PC-3 (cell line): ENCODE results near the gene DGKI. TPM values are rescaled to one million over a fixed set of nuclear protein-coding genes. Genes with fewer than 3 reads are reported as not detected.
"Not testable (repeated sequence)": the region's sequence is repeated elsewhere in the genome, so short reads cannot be mapped to it uniquely, and the experiment has no call there.

Experiments
- ATAC-seq: fragments of 200-7000 bp; cut with Tn5 transposase; 2 replicates; pipeline ENCODE4 v1.9.1; 2020; ENCODE audit warnings: mild to moderate bottlenecking, moderate library complexity
- BruUV-seq: library from RNA; stranded (reverse); fragments of 400-500 nt; replicated peaks from 2 replicates; lab custom pipeline; 2021; lab: Mats Ljungman, UMichigan
- CTCF ChIA-PET: fragments of 300-600 bp; sonication (Branson Sonifier 250); formaldehyde crosslinking; loops from one replicate; lab custom pipeline; 2022; ENCODE audit warnings: antibody characterized with exemption; lab: Charles Lee
- POLR2A ChIA-PET: fragments of 300-600 bp; sonication (Branson Sonifier 250); formaldehyde crosslinking; loops from one replicate; lab custom pipeline; 2022; ENCODE audit warnings: antibody characterized with exemption; ENCODE audit not compliant: unreplicated experiment; lab: Charles Lee
- DNase-seq: peaks from one replicate; pipeline ENCODE4 v3.0.0-alpha.2; 2015
- H2AFZ ChIP-seq: fragments of 300-600 bp; sonication (generic); 2 replicates; pipeline ENCODE4 v1.6.0; 2016; ENCODE audit warnings: antibody characterized with exemption, low read length
- H3F3A ChIP-seq: fragments of 300-600 bp; sonication (generic); one replicate; pipeline ENCODE4 v1.6.0; 2017; ENCODE audit warnings: antibody characterized with exemption, low read length, control low read depth, mild to moderate bottlenecking; ENCODE audit not compliant: unreplicated experiment
- H3K27ac ChIP-seq: fragments of 300-600 bp; sonication (generic); 2 replicates; pipeline ENCODE4 v1.5.1; 2016; ENCODE audit warnings: mild to moderate bottlenecking, low read length
- H3K27me3 ChIP-seq: fragments of 300-600 bp; sonication (generic); 2 replicates; pipeline ENCODE4 v1.6.1; 2016; ENCODE audit warnings: low read length, mixed read lengths
- H3K36me3 ChIP-seq: fragments of 300-600 bp; sonication (generic); 2 replicates; pipeline ENCODE4 v1.6.1; 2016; ENCODE audit warnings: low read depth, mixed run types, low read length, mixed read lengths
- H3K4me1 ChIP-seq: fragments of 300-600 bp; sonication (generic); 2 replicates; pipeline ENCODE4 v1.5.1; 2016; ENCODE audit warnings: low read length; ENCODE audit not compliant: insufficient read depth
- H3K4me2 ChIP-seq: fragments of 300-600 bp; sonication (generic); 2 replicates; pipeline ENCODE4 v1.6.0; 2016; ENCODE audit warnings: low read length
- H3K4me3 ChIP-seq: fragments of 300-600 bp; sonication (generic); 2 replicates; pipeline ENCODE4 v1.5.1; 2016; ENCODE audit warnings: mild to moderate bottlenecking, low read length, mixed read lengths
- H3K79me2 ChIP-seq: fragments of 300-600 bp; sonication (generic); 2 replicates; pipeline ENCODE4 v1.6.1; 2017; ENCODE audit warnings: low read length, mixed read lengths
- H3K9ac ChIP-seq: fragments of 300-600 bp; sonication (generic); 2 replicates; pipeline ENCODE4 v1.6.0; 2016; ENCODE audit warnings: mild to moderate bottlenecking, low read length
- H3K9me2 ChIP-seq: fragments of 300-600 bp; sonication (generic); replicated peaks from 2 replicates; pipeline ENCODE4 v1.6.1; 2016; ENCODE audit warnings: mixed run types, low read length, mixed read lengths
- H3K9me3 ChIP-seq: fragments of 300-600 bp; sonication (generic); 2 replicates; pipeline ENCODE4 v1.6.1; 2016; ENCODE audit warnings: low read length, mixed read lengths
- H4K20me1 ChIP-seq: fragments of 300-600 bp; sonication (generic); 2 replicates; pipeline ENCODE4 v1.6.1; 2016; ENCODE audit warnings: low read length, mixed read lengths
- EZH2 ChIP-seq: fragments of 300-600 bp; sonication (generic); IDR thresholded peaks from one replicate; pipeline ENCODE4 v1.6.1; 2017; ENCODE audit warnings: antibody characterized with exemption, mild to moderate bottlenecking, low read length; ENCODE audit not compliant: unreplicated experiment
- EZH2phosphoT487 ChIP-seq: fragments of 300-600 bp; sonication (generic); IDR thresholded peaks from 2 replicates; pipeline ENCODE4 v1.6.1; 2018; ENCODE audit warnings: mild to moderate bottlenecking, antibody characterized with exemption, low read length, borderline replicate concordance
- intact Hi-C: fragments of 100-400 bp; cut with micrococcal nuclease; formaldehyde crosslinking; loops from 2 replicates; pipeline ENCODE4 v1.9.0; 2023
- total RNA-seq: library from RNA; depleted of rRNA; stranded (reverse); fragments of >200 nt; gene quantifications from 2 replicates; pipeline ENCODE4 v1.2.3, GENCODE V29; 2014
- TF ChIP-seq, protein P1 (sequence below): fragments of 300-600 bp; sonication (generic); conservative IDR thresholded peaks from 2 replicates; pipeline ENCODE4 v1.5.1; 2017; ENCODE audit warnings: antibody characterized with exemption, low read depth, mild to moderate bottlenecking, low read length

Gene DGKI
- total RNA-seq, 1 experiment from 2014 or later, result not detected

DNA sequence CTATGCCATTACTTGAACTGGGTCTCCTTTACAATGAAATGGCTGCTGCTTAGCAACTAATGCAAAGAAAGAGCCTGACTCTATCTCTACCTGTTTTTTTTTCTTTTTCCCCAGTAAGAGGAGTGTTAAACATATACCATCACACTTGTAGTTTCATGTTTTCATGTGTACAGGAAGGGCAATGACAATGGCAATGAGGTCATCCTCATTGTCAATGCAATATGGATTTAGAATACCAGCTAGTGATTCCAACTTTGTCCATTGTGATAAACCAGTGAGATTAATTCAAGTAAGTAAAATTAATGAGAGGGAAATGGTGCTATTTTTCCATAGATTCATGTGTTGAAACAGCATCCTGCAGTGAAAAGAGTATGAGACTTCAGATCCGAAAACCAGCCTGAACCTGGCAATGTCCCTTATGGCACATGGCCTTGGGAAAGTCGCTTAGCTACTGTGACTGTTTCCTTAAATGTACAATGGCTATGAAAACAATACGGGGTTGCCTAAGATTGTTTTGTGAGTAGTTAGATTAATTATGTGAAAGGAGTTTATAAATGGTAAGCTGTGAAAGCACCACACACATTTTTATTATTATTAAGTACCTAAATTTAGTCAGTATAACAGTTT lies 11.2 kb downstream of the DGKI start:
- Histone ChIP-seq H3F3A (no peaks in the 10 kb centered on the region), H3K4me1 (no peaks in the 10 kb centered on the region), H3K9me2 (no peaks in the 10 kb centered on the region), H3K36me3 (no peaks in the 10 kb centered on the region), H3K4me2 (no peak overlapping the region), H3K27me3 (peaks cover 46% of the 10 kb centered on the region), H3K4me3 (no peak overlapping the region), H3K79me2 (no peaks in the 10 kb centered on the region), H2AFZ (no peak overlapping the region), H3K27ac (no peak overlapping the region), H3K9me3 (0 out of 2 replicates have a peak, but pooled peaks cover 11% of the 10 kb centered on the region), H3K9ac (no peak overlapping the region), H4K20me1 (no peaks in the 10 kb centered on the region)
- CTCF ChIA-PET, result no interaction called here
- DNase-seq, result no peak
- intact Hi-C loops, result no loop called here
- TF ChIP-seq EZH2phosphoT487, result no peak
- TF ChIP-seq, protein P1, sequence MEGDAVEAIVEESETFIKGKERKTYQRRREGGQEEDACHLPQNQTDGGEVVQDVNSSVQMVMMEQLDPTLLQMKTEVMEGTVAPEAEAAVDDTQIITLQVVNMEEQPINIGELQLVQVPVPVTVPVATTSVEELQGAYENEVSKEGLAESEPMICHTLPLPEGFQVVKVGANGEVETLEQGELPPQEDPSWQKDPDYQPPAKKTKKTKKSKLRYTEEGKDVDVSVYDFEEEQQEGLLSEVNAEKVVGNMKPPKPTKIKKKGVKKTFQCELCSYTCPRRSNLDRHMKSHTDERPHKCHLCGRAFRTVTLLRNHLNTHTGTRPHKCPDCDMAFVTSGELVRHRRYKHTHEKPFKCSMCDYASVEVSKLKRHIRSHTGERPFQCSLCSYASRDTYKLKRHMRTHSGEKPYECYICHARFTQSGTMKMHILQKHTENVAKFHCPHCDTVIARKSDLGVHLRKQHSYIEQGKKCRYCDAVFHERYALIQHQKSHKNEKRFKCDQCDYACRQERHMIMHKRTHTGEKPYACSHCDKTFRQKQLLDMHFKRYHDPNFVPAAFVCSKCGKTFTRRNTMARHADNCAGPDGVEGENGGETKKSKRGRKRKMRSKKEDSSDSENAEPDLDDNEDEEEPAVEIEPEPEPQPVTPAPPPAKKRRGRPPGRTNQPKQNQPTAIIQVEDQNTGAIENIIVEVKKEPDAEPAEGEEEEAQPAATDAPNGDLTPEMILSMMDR, result no peak
- no peak for TF ChIP-seq EZH2
- no peak for ATAC-seq
- BruUV-seq, result no TSS peak
- POLR2A ChIA-PET, result no interaction called here

DNA sequence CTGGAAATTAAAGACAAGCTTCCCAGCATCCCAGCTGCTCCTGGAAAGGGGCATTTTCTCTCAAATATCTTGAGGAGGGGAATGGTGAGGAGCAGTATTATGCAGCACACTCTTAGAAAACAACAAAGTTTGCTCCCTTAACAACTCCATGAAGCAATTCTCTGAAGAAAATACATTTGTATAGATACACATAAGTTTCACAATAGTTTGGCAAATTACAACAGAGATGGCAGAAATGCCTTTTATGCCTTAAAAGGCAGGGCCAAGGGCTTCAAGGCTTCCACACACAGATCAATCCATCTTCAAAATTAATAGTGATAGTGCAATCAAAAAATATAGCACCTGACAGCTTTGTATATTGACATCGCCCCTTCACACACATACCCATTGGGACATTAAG lies 12.2 kb downstream of the DGKI start:
- CTCF ChIA-PET, result no interaction called here
- H3K9me2 ChIP-seq, result no peaks in the 10 kb centered on the region
- BruUV-seq, result no TSS peak
- TF ChIP-seq EZH2 (no peak), EZH2phosphoT487 (no peak)
- TF ChIP-seq, protein P1, result no peak
- H4K20me1 ChIP-seq, result no peaks in the 10 kb centered on the region
- POLR2A ChIA-PET, result no interaction called here
- peaks cover 45% of the 10 kb centered on the region for H3K27me3 ChIP-seq
- H3K4me2 ChIP-seq, result no peak overlapping the region
- H3F3A ChIP-seq, result no peaks in the 10 kb centered on the region
- intact Hi-C loops, result no loop called here
- no peak overlapping the region for H3K27ac ChIP-seq
- H3K9ac ChIP-seq, result no peak overlapping the region
- DNase-seq, result no peak
- H3K9me3 ChIP-seq, result 0 out of 2 replicates have a peak, but pooled peaks cover 11% of the 10 kb centered on the region
- H3K36me3 ChIP-seq, result no peaks in the 10 kb centered on the region
- ATAC-seq, result no peak
- H3K4me1 ChIP-seq, result no peaks in the 10 kb centered on the region
- no peak overlapping the region for H3K4me3 ChIP-seq
- no peak overlapping the region for H2AFZ ChIP-seq
- no peaks in the 10 kb centered on the region for H3K79me2 ChIP-seq

DNA sequence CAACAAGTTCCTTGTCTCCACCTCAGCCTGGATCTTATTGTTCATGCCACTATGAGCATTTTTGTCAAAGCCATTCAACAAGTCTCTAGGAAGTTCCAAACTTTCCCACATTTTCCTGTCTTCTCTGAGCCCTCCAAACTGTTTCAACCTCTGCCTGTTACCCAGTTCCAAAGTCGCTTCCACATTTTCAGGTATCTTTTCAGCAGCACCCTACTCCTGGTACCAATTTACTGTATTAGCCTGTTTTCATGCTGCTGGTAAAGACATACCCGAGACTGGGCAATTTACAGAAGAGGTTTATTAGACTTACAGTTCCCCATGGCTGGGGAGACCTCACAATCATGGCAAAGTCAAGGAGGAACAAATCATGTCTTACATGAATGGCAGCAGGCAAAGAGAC lies 13.8 kb downstream of the DGKI start:
- peaks cover 49% of the 10 kb centered on the region for H3K27me3 ChIP-seq
- CTCF ChIA-PET, H4K20me1 ChIP-seq, H3K27ac ChIP-seq, H3K4me2 ChIP-seq, H2AFZ ChIP-seq, DNase-seq, POLR2A ChIA-PET, H3K4me1 ChIP-seq, H3K79me2 ChIP-seq, H3K4me3 ChIP-seq, ATAC-seq, BruUV-seq, H3K9ac ChIP-seq, H3F3A ChIP-seq, H3K9me2 ChIP-seq, H3K36me3 ChIP-seq, intact Hi-C loops: not testable (repeated sequence)
- 0 out of 2 replicates have a peak, but pooled peaks cover 11% of the 10 kb centered on the region for H3K9me3 ChIP-seq
